ENCODE results near the gene CARD11.

DNA sequence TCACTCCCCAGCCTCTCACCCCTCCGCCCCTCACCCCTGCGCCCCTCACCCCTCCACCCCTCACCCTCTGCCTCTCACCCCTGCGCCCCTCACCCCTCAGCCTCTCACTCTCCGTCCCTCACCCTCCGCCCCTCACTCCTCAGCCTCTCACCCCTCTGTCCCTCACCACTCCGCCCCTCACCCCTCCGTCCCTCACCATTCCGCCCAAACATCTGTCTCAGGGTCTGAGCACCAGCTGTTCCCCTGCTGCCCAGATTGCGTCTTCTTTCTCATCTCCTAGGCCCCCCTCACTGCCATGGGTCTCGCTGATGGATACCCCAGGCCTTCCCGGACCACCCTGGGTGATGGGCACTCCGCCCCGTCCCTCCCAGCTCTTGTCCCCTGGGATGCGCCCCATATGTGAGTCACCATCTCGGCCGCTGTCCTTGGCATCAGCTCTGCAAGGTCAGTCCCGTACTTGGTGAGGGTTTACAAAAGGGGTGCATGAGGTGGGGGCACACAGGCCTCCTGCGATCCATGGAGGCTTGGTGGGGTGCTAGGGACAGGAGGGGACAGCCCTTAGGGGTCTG, 134.1 kb downstream of the CARD11 start:
- TF ChIP-seq POLR2A (IDR thresholded peaks at IDR 0.05; ENCODE audit: low read length): no peak
- no peak for TF ChIP-seq GATA1 (IDR thresholded peaks at IDR 0.05; ENCODE audit: low read depth, low read length)
